ENCODE results near the gene SLC6A8.

The SLC6A8 gene

GRCh38 chrX:153725039-153725831, 37.5 kb downstream of the SLC6A8 start:
- H3K9ac ChIP-seq (ENCODE audit: low read length), result peak overlapping the region; percentile 72
- peak; percentile 51 for DNase-seq

GRCh38 chrX:153725832-153726285, 38.1 kb downstream of the SLC6A8 start:
- peak overlapping the region; percentile 72 for H3K9ac ChIP-seq (ENCODE audit: low read length)
- no peak overlapping the region for H4K5ac ChIP-seq (ENCODE audit: low read length)
- no CpG with 5 or more reads among the region's 35 CpGs for WGBS (ENCODE audit: extremely low coverage, insufficient coverage, low lambda C conversion rate)
- H2BK5ac ChIP-seq (ENCODE audit: low read length), result peak overlapping the region; percentile 96
- no peak overlapping the region for H2AK5ac ChIP-seq (ENCODE audit: low read length)
- H3K18ac ChIP-seq (ENCODE audit: low read length), result peak overlapping the region; percentile 69
- H3K27ac ChIP-seq (ENCODE audit: low read depth, low read length), result peak overlapping the region; percentile 98
- no peak overlapping the region for H3K4me2 ChIP-seq (ENCODE audit: low read length)
- peak overlapping the region; percentile 88 for H3K56ac ChIP-seq (ENCODE audit: low read length)
- no peaks in the 10 kb centered on the region for H3K79me1 ChIP-seq (ENCODE audit: low read length)
- no peak overlapping the region for H4K8ac ChIP-seq (ENCODE audit: low read depth, low read length)
- peaks cover 30% of the 10 kb centered on the region for H3K79me2 ChIP-seq (ENCODE audit: control insufficient read depth, insufficient read depth, low read length)
- H3K27me3 ChIP-seq (ENCODE audit: insufficient read depth, low read length, poor library complexity), result no peaks in the 10 kb centered on the region
- H3K36me3 ChIP-seq (ENCODE audit: control insufficient read depth, insufficient read depth, low read length), result no peaks in the 10 kb centered on the region
- no peak overlapping the region for H3K23ac ChIP-seq (ENCODE audit: low read length)
- H3K4ac ChIP-seq (ENCODE audit: low read depth, low read length), result peak overlapping the region; percentile 83
- peaks cover 3% of the 10 kb centered on the region for H3K4me1 ChIP-seq (ENCODE audit: control insufficient read depth, low read depth, low read length)
- peak overlapping the region; percentile 86 for H2BK120ac ChIP-seq (ENCODE audit: low read depth, low read length)
- H3K4me3 ChIP-seq (ENCODE audit: low read length), result no peak overlapping the region
- H2BK15ac ChIP-seq (replicated peaks; ENCODE audit: low read depth), result no peak overlapping the region
- DNase-seq, result no peak

More at GRCh38 chrX:153725039-153725831, 37.5 kb downstream of the SLC6A8 start:
- no peak overlapping the region for H4K5ac ChIP-seq (ENCODE audit: low read length)
- H3K56ac ChIP-seq (ENCODE audit: low read length), result peak overlapping the region; percentile 88
- H3K4me1 ChIP-seq (ENCODE audit: control insufficient read depth, low read depth, low read length), result peaks cover 3% of the 10 kb centered on the region
- H2BK120ac ChIP-seq (ENCODE audit: low read depth, low read length), result no peak overlapping the region
- no peak overlapping the region for H2AK5ac ChIP-seq (ENCODE audit: low read length)
- no peak overlapping the region for H4K8ac ChIP-seq (ENCODE audit: low read depth, low read length)
- H3K4ac ChIP-seq (ENCODE audit: low read depth, low read length), result peak overlapping the region; percentile 98
- H2BK15ac ChIP-seq (replicated peaks; ENCODE audit: low read depth), result no peak overlapping the region
- H3K4me2 ChIP-seq (ENCODE audit: low read length), result peak overlapping the region; percentile 31
- peak overlapping the region; percentile 98 for H3K27ac ChIP-seq (ENCODE audit: low read depth, low read length)
- H3K36me3 ChIP-seq (ENCODE audit: control insufficient read depth, insufficient read depth, low read length), result no peaks in the 10 kb centered on the region
- H3K27me3 ChIP-seq (ENCODE audit: insufficient read depth, low read length, poor library complexity), result no peaks in the 10 kb centered on the region
- H3K23ac ChIP-seq (ENCODE audit: low read length), result no peak overlapping the region
- no peaks in the 10 kb centered on the region for H3K79me1 ChIP-seq (ENCODE audit: low read length)
- WGBS (ENCODE audit: extremely low coverage, insufficient coverage, low lambda C conversion rate), result no CpG with 5 or more reads among the region's 55 CpGs
- H2BK5ac ChIP-seq (ENCODE audit: low read length), result peak overlapping the region; percentile 96
- H3K79me2 ChIP-seq (ENCODE audit: control insufficient read depth, insufficient read depth, low read length), result peaks cover 30% of the 10 kb centered on the region
- H3K18ac ChIP-seq (ENCODE audit: low read length), result peak overlapping the region; percentile 81
- no peak overlapping the region for H3K4me3 ChIP-seq (ENCODE audit: low read length)

DNA sequence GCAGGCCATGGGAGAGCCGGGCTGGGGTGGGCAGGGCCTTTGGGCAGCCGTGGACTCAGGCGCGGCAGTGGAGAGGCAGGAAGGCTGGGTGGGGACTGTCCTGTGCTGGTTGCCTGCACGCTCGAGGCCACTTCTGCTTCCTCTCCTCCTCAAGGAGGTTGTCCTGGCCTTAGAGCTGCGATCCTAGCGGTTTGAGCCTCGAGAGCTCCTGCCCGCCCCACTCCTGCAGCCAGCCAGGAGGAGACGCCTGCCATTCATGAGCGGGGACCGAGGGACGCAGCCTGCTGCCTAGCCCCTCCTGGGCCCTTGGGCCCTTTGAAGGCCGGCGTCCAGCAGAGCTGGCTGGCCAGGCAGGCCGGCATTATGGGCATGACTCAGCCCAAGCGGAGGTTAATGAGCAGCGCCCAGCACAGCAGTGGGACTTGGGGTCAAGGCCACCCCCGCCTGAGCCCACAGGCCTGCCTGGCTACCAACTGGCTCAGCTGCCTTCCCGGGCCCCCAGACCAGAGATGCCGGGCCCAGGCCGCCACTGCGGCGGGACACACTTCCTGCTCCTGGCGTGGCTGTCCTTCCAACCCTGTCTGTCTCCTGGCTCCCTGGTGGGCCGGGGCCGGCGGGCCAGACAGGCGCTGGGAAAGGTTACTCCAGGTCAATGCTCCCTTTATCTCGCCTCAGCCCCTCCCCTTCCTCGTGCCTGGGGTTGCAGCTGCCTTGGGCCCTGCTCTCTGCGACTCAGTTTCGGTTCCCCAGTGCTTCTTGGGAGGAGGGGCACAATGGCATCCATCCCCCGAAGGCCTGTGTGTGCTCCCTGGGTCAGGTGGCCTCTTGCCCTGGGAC, 38.8 kb downstream of the SLC6A8 start:
- H3K4me3 ChIP-seq (ENCODE audit: low read length), result no peak overlapping the region
- H3K27me3 ChIP-seq (ENCODE audit: insufficient read depth, low read length, poor library complexity), result no peaks in the 10 kb centered on the region
- H3K27ac ChIP-seq (ENCODE audit: low read depth, low read length), result peak overlapping the region; percentile 98

DNA sequence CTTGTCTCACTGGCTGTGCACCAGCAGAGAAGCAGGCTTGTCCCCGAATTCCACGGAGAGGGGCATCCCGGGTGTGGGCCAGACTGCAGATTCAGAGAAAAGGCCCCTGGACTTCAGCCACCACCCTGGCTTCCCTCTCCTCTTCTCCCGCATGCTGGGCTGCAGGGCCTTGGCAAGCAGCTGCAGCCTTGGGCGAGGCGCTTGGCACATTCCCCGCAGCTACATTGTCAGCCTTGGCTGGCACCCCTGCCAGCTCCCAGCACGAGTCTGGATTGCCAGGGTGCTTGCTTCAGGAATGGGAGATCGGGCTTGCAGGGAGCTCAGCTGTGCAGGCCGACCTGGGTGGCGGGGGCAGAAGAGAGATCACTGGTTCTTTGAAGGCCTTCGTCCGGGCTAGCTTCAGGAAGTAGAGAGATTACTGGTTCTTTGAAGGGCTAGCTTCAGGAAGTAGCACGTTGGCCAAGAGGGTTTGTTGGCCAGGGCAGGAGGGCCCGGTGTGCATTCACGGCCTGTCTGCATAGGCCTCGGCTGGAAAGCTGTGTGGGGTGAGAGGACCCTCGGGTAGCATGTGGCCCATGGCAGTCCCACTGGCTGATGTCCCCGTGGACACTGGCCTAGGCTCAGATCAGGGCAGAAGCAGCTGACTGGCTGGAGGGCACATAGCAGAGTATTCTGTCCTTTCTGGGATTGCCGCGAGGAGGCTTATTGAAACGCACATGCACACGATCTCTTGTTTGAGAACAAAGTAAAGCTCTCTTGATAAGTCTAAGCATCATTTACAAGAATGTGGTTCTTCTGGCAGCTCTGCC, 39.6 kb downstream of the SLC6A8 start:
- Histone ChIP-seq H3K18ac (ENCODE audit: low read length) (peak overlapping the region; percentile 60), H3K4ac (ENCODE audit: low read depth, low read length) (no peak overlapping the region), H2BK5ac (ENCODE audit: low read length) (peak overlapping the region; percentile 52), H4K5ac (ENCODE audit: low read length) (no peak overlapping the region), H3K4me2 (ENCODE audit: low read length) (peak overlapping the region; percentile 11), H3K56ac (ENCODE audit: low read length) (peak overlapping the region; percentile 80), H3K79me1 (ENCODE audit: low read length) (no peaks in the 10 kb centered on the region), H3K36me3 (ENCODE audit: control insufficient read depth, insufficient read depth, low read length) (no peaks in the 10 kb centered on the region), H3K4me1 (ENCODE audit: control insufficient read depth, low read depth, low read length) (peaks cover 3% of the 10 kb centered on the region), H3K4me3 (ENCODE audit: low read length) (no peak overlapping the region), H3K27ac (ENCODE audit: low read depth, low read length) (peak overlapping the region; percentile 89), H3K79me2 (ENCODE audit: control insufficient read depth, insufficient read depth, low read length) (peaks cover 25% of the 10 kb centered on the region), H2AK5ac (ENCODE audit: low read length) (peak overlapping the region; percentile 43), H3K27me3 (ENCODE audit: insufficient read depth, low read length, poor library complexity) (no peaks in the 10 kb centered on the region), H2BK120ac (ENCODE audit: low read depth, low read length) (no peak overlapping the region), H3K23ac (ENCODE audit: low read length) (no peak overlapping the region), H4K8ac (ENCODE audit: low read depth, low read length) (no peak overlapping the region), H3K9ac (ENCODE audit: low read length) (peak overlapping the region; percentile 62), H2BK15ac (replicated peaks; ENCODE audit: low read depth) (no peak overlapping the region)
- DNase-seq, result peak; percentile 24
- WGBS (ENCODE audit: extremely low coverage, insufficient coverage, low lambda C conversion rate), result no CpG with 5 or more reads among the region's 23 CpGs

More for the DNA sequence above, 38.8 kb downstream of the SLC6A8 start:
- Histone ChIP-seq H3K4me1 (ENCODE audit: control insufficient read depth, low read depth, low read length) (peaks cover 3% of the 10 kb centered on the region), H3K79me1 (ENCODE audit: low read length) (no peaks in the 10 kb centered on the region), H3K4me2 (ENCODE audit: low read length) (peak overlapping the region; percentile 29), H2BK15ac (replicated peaks; ENCODE audit: low read depth) (no peak overlapping the region), H3K9ac (ENCODE audit: low read length) (peak overlapping the region; percentile 72), H3K23ac (ENCODE audit: low read length) (no peak overlapping the region), H3K4ac (ENCODE audit: low read depth, low read length) (peak overlapping the region; percentile 83), H4K5ac (ENCODE audit: low read length) (no peak overlapping the region), H2BK5ac (ENCODE audit: low read length) (peak overlapping the region; percentile 96), H2AK5ac (ENCODE audit: low read length) (no peak overlapping the region), H4K8ac (ENCODE audit: low read depth, low read length) (no peak overlapping the region), H3K18ac (ENCODE audit: low read length) (peak overlapping the region; percentile 69), H2BK120ac (ENCODE audit: low read depth, low read length) (peak overlapping the region; percentile 86), H3K79me2 (ENCODE audit: control insufficient read depth, insufficient read depth, low read length) (peaks cover 30% of the 10 kb centered on the region), H3K36me3 (ENCODE audit: control insufficient read depth, insufficient read depth, low read length) (no peaks in the 10 kb centered on the region), H3K56ac (ENCODE audit: low read length) (peak overlapping the region; percentile 88)
- peak; percentile 96 for DNase-seq
- WGBS (ENCODE audit: extremely low coverage, insufficient coverage, low lambda C conversion rate), result no CpG with 5 or more reads among the region's 35 CpGs

DNA sequence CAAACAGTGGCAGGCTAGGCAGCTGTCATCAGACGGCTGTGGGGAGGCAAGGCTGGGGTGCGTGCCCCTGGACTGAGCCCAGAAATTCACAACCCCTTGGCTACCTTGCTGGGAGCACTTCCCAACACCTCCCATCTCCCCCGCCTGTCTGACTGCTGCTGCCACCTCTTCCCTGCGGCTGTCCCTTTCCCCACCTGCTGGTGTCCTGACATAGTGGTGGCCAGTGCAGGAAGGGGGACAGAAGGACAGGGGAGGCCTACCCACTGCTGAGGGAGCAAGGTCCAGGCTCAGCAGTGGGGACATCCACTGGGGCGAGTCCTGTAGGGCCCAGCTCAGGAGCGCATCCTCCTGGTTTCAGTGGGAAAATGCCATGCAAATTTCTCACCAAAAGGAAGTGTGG, 40.4 kb downstream of the SLC6A8 start:
- H3K4me1 ChIP-seq (ENCODE audit: control insufficient read depth, low read depth, low read length), result peaks cover 3% of the 10 kb centered on the region
- H3K27ac ChIP-seq (ENCODE audit: low read depth, low read length), result no peak overlapping the region
- no peak overlapping the region for H4K8ac ChIP-seq (ENCODE audit: low read depth, low read length)
- H3K27me3 ChIP-seq (ENCODE audit: insufficient read depth, low read length, poor library complexity), result no peaks in the 10 kb centered on the region
- no peak overlapping the region for H3K18ac ChIP-seq (ENCODE audit: low read length)
- H3K56ac ChIP-seq (ENCODE audit: low read length), result peak overlapping the region; percentile 65
- no peak overlapping the region for H2AK5ac ChIP-seq (ENCODE audit: low read length)
- no CpG with 5 or more reads among the region's 6 CpGs for WGBS (ENCODE audit: extremely low coverage, insufficient coverage, low lambda C conversion rate)
- no peak for DNase-seq
- H3K4ac ChIP-seq (ENCODE audit: low read depth, low read length), result no peak overlapping the region
- no peak overlapping the region for H2BK5ac ChIP-seq (ENCODE audit: low read length)
- H3K79me1 ChIP-seq (ENCODE audit: low read length), result no peaks in the 10 kb centered on the region
- no peak overlapping the region for H3K4me3 ChIP-seq (ENCODE audit: low read length)
- H3K23ac ChIP-seq (ENCODE audit: low read length), result no peak overlapping the region
- H3K36me3 ChIP-seq (ENCODE audit: control insufficient read depth, insufficient read depth, low read length), result no peaks in the 10 kb centered on the region
- peaks cover 17% of the 10 kb centered on the region for H3K79me2 ChIP-seq (ENCODE audit: control insufficient read depth, insufficient read depth, low read length)
- no peak overlapping the region for H2BK120ac ChIP-seq (ENCODE audit: low read depth, low read length)
- no peak overlapping the region for H4K5ac ChIP-seq (ENCODE audit: low read length)
- no peak overlapping the region for H3K4me2 ChIP-seq (ENCODE audit: low read length)
- H2BK15ac ChIP-seq (replicated peaks; ENCODE audit: low read depth), result no peak overlapping the region
- H3K9ac ChIP-seq (ENCODE audit: low read length), result no peak overlapping the region
